HEK293 (cell line): ENCODE measurements around the gene FAM131B.

ENCODE experiments used
- CTCF ChIA-PET: fragments of 350-600 bp; formaldehyde crosslinking; extraction: SDS; loops from one replicate; lab custom pipeline; 2021; ENCODE audit warnings: antibody characterized with exemption; lab: Yijun Ruan, JAX
- POLR2A ChIA-PET: fragments of 300-600 bp; formaldehyde crosslinking; extraction: SDS; loops from one replicate; lab custom pipeline; 2020; ENCODE audit warnings: antibody characterized with exemption, inconsistent platforms; lab: Yijun Ruan, JAX
- H3K27ac ChIP-seq: fragments of 200-500 bp; sonication (Bioruptor generic); 2 replicates; pipeline ENCODE4 v1.5.1; 2014; ENCODE audit warnings: low read depth, low read length, control low read depth, inconsistent platforms; ENCODE audit errors: extremely low read depth
- H3K36me3 ChIP-seq, 2 experiments: fragments of 200-500 bp in 1 of 2; sonication (Bioruptor generic) in 1 of 2; 1 replicate in 1 of 2; 2 replicates in 1 of 2; pipeline ENCODE4 v1.5.1; 2014 to 2017; ENCODE audit warnings: inconsistent platforms in 2 of 2, low read length in 2 of 2; ENCODE audit not compliant: control insufficient read depth in 2 of 2, insufficient read depth in 1 of 2
- H3K4me1 ChIP-seq: fragments of 200-500 bp; sonication (Bioruptor generic); 2 replicates; pipeline ENCODE4 v1.5.1; 2014; ENCODE audit warnings: mild to moderate bottlenecking, low read length, inconsistent platforms; ENCODE audit not compliant: control insufficient read depth, insufficient read depth
- H3K4me3 ChIP-seq: 2 replicates; pipeline ENCODE4 v1.5.1; 2011; ENCODE audit warnings: low read depth, mild to moderate bottlenecking, control low read depth, low read length, moderate library complexity
- H3K9me3 ChIP-seq: fragments of 200-500 bp; sonication (Bioruptor generic); 2 replicates; pipeline ENCODE4 v1.5.1; 2014; ENCODE audit warnings: low read depth, low read length, inconsistent platforms; ENCODE audit not compliant: control insufficient read depth, insufficient read depth
- MEIS1 ChIP-seq: sonication (generic); formaldehyde crosslinking; IDR thresholded peaks from 2 replicates; pipeline ENCODE4 v1.8.1; 2022; ENCODE audit warnings: missing genetic modification reagents, mild to moderate bottlenecking, borderline replicate concordance
- OVOL3 ChIP-seq: fragments of 450-650 bp; formaldehyde crosslinking; IDR thresholded peaks from 2 replicates; pipeline ENCODE4 v1.5.1; 2016; ENCODE audit warnings: missing biosample characterization, missing genetic modification characterization
- TRIM28 ChIP-seq: IDR thresholded peaks from 2 replicates; pipeline ENCODE4 v1.6.1; 2011; ENCODE audit warnings: low read length, control low read depth, borderline replicate concordance
- ZBTB10 ChIP-seq: fragments of 450-650 bp; formaldehyde crosslinking; IDR thresholded peaks from 2 replicates; pipeline ENCODE4 v1.5.1; 2016; ENCODE audit warnings: missing biosample characterization, missing genetic modification characterization
- ZFHX2 ChIP-seq: fragments of 450-650 bp; formaldehyde crosslinking; conservative IDR thresholded peaks from 2 replicates; pipeline ENCODE4 v1.5.1; 2016; ENCODE audit warnings: missing biosample characterization, missing genetic modification characterization
- ZFP69B ChIP-seq: fragments of 450-650 bp; formaldehyde crosslinking; IDR thresholded peaks from 2 replicates; pipeline ENCODE4 v1.5.1; 2016; ENCODE audit warnings: missing biosample characterization, missing genetic modification characterization
- ZNF148 ChIP-seq: fragments of 450-650 bp; formaldehyde crosslinking; IDR thresholded peaks from 2 replicates; pipeline ENCODE4 v1.5.0; 2017; ENCODE audit warnings: missing biosample characterization, missing genetic modification characterization, borderline replicate concordance
- ZNF2 ChIP-seq: fragments of 450-650 bp; formaldehyde crosslinking; IDR thresholded peaks from 2 replicates; pipeline ENCODE4 v1.5.1; 2016; ENCODE audit warnings: missing biosample characterization, missing genetic modification characterization
- ZNF24 ChIP-seq: fragments of 450-650 bp; formaldehyde crosslinking; IDR thresholded peaks from 2 replicates; pipeline ENCODE4 v1.5.1; 2016; ENCODE audit warnings: missing biosample characterization, missing genetic modification characterization
- ZNF292 ChIP-seq: fragments of 450-650 bp; formaldehyde crosslinking; IDR thresholded peaks from 2 replicates; pipeline ENCODE4 v1.5.1; 2016; ENCODE audit warnings: low read depth, missing biosample characterization, missing genetic modification characterization, borderline replicate concordance
- ZNF302 ChIP-seq: fragments of 450-650 bp; formaldehyde crosslinking; IDR thresholded peaks from 2 replicates; pipeline ENCODE4 v1.5.1; 2016; ENCODE audit warnings: missing biosample characterization, missing genetic modification characterization, low read depth
- ZNF423 ChIP-seq: fragments of 450-650 bp; formaldehyde crosslinking; IDR thresholded peaks from 2 replicates; pipeline ENCODE4 v1.5.1; 2016; ENCODE audit warnings: missing biosample characterization, missing genetic modification characterization
- ZNF513 ChIP-seq: fragments of 450-650 bp; IDR thresholded peaks from 2 replicates; pipeline ENCODE4 v1.5.1; 2018; ENCODE audit warnings: missing biosample characterization, missing genetic modification characterization
- ZNF585B ChIP-seq: fragments of 450-650 bp; formaldehyde crosslinking; IDR thresholded peaks from 2 replicates; pipeline ENCODE4 v1.5.1; 2016; ENCODE audit warnings: missing biosample characterization, missing genetic modification characterization
- ZNF629 ChIP-seq: fragments of 450-650 bp; formaldehyde crosslinking; IDR thresholded peaks from 2 replicates; pipeline ENCODE4 v1.5.1; 2017; ENCODE audit warnings: missing biosample characterization, missing genetic modification characterization
- ZNF660 ChIP-seq: fragments of 450-650 bp; IDR thresholded peaks from 2 replicates; pipeline ENCODE4 v1.5.1; 2018; ENCODE audit warnings: missing biosample characterization, mild to moderate bottlenecking, missing genetic modification characterization
- ZNF707 ChIP-seq: fragments of 450-650 bp; formaldehyde crosslinking; IDR thresholded peaks from 2 replicates; pipeline ENCODE4 v1.5.1; 2016; ENCODE audit warnings: missing biosample characterization, missing genetic modification characterization
- ZSCAN23 ChIP-seq: fragments of 450-650 bp; formaldehyde crosslinking; IDR thresholded peaks from 2 replicates; pipeline ENCODE4 v1.5.1; 2016; ENCODE audit warnings: missing biosample characterization, missing genetic modification characterization

The FAM131B gene

DNA sequence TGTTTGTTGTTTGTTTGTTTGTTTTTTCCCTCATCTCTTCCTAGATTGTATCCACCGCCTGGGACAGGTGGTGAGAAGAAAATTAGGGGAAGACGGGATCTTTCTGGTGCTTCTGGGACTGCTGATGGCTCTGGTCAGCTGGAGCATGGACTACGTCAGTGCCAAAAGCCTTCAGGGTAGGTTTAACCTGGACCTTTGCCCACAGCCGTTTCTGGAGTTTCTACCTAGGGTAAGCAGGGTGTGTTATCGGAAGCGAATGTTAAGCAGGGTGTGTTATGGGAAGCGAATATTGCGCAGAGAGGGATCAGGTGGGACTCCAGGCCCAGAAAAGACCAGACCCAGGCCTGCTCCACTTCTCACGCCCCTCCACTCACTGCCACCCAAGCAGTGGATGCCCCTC, 41.9 kb downstream of the FAM131B start:
- Histone ChIP-seq H3K9me3 (no peaks in the 10 kb centered on the region), H3K36me3 (no peaks in the 10 kb centered on the region), H3K27ac (no peak overlapping the region), H3K4me3 (no peak overlapping the region), H3K4me1 (no peaks in the 10 kb centered on the region)
- POLR2A ChIA-PET = no interaction called here
- no peak for TF ChIP-seq ZNF2 (tag by site-specific recombination)
- TF ChIP-seq ZNF292 (tag by site-specific recombination) = no peak
- TF ChIP-seq ZNF148 = no peak
- no peak for TF ChIP-seq ZNF707 (tag by site-specific recombination)
- no peak for TF ChIP-seq ZNF585B (tag by site-specific recombination)
- TF ChIP-seq ZSCAN23 = no peak
- no peak for TF ChIP-seq ZNF24 (tag by site-specific recombination)
- CTCF ChIA-PET = no interaction called here

GRCh38 chr7:143318661-143319060, 43.9 kb downstream of the FAM131B start:
- peak; percentile 64; the same call in 1 of the 2 replicates for TF ChIP-seq TRIM28
- TF ChIP-seq ZNF513 (tag by site-specific recombination) = no peak
- no peak overlapping the region for H3K27ac ChIP-seq
- H3K4me3 ChIP-seq = no peak overlapping the region
- ChIA-PET CTCF (interaction anchor here (0.6 to 1.2 kb wide), 2 partner anchors 14 to 80 kb away, joined by 3 read pairs; no protein-coding TSS in a partner anchor), POLR2A (no interaction called here)
- no peaks in the 10 kb centered on the region for H3K4me1 ChIP-seq
- no peaks in the 10 kb centered on the region for H3K9me3 ChIP-seq
- H3K36me3 ChIP-seq = no peaks in the 10 kb centered on the region

- Histone ChIP-seq H3K9me3 (no peaks in the 10 kb centered on the region), H3K4me1 (no peaks in the 10 kb centered on the region), H3K4me3 (no peak overlapping the region), H3K27ac (no peak overlapping the region), H3K36me3 (peaks cover 0 to 5% of the 10 kb centered on the region in 2 experiments; a peak in 1 of 3 replicates)
- ChIA-PET CTCF (interaction anchor here (1.2 to 1.8 kb wide), 2 partner anchors 11 to 64 kb away, joined by 3 to 11 read pairs; no protein-coding TSS in a partner anchor), POLR2A (no interaction called here)
- TF ChIP-seq ZFHX2 (tag by site-specific recombination) (0 out of 2 replicates have a peak, but pooled peaks have one; percentile 23), OVOL3 (tag by site-specific recombination) (no peak)
Measured at GRCh38 chr7:143316492-143316891, 46.0 kb downstream of the FAM131B start.

DNA sequence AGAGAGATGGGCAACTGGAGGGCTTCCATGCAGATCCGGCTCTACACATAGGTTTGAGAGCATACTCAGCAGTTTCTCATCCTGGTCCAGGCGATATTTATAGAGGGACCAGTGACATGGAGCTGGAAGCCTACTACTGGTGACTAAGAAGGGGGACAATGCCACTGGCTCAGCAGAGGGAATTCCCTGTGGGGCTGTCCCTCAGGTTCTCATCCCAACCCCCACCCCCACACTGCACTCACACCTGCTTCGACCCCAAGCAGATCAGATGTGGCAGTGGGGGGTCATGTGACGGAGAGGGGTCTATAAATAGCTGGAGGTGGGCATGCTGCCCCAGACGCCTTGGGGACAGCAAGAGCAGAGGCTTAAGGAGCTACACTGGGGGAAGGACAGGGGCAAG, 46.7 kb downstream of the FAM131B start, which contains the start of gene CLCN1:
CLCN1 (plus strand) TSS at position 336 of the 400 bp plus-strand sequence. CDS start 102 bp downstream, outside the sequence.
- Histone ChIP-seq H3K4me1 (no peaks in the 10 kb centered on the region), H3K4me3 (no peak within 1 kb of the TSS), H3K27ac (no peak within 1 kb of the TSS), H3K36me3 (peaks cover 0 to 5% of the 10 kb centered on the region in 2 experiments; a peak in 1 of 3 replicates), H3K9me3 (no peaks in the 10 kb centered on the region)
- ChIA-PET CTCF (interaction anchor here (0.6 to 1.8 kb wide), 3 partner anchors 11 to 809 kb away, joined by 3 to 11 read pairs (median 5); no protein-coding TSS in a partner anchor), POLR2A (interaction anchor here (0.6 kb wide), 1 partner anchor 419 kb away, joined by 3 read pairs; no protein-coding TSS in a partner anchor)
- no peak for TF ChIP-seq ZNF302 (tag by site-specific recombination)
- TF ChIP-seq ZNF423 = no peak
- no peak for TF ChIP-seq ZNF660 (tag by site-specific recombination)
- TF ChIP-seq MEIS1 (CRISPR knock-in tag) = no peak
- no peak for TF ChIP-seq ZNF629
- no peak for TF ChIP-seq ZBTB10 (tag by site-specific recombination)
- no peak for TF ChIP-seq ZNF24 (tag by site-specific recombination)
- no peak for TF ChIP-seq ZFP69B (tag by site-specific recombination)
